B cell (primary cell): ENCODE data around the gene PYGO2. TPM values are rescaled to one million over a fixed set of nuclear protein-coding genes. Genes with fewer than 3 reads are reported as not detected.

Source experiments
- ATAC-seq: fragments of 200-7000 bp; cut with Tn5 transposase; one replicate; pipeline ENCODE4 v1.10.0; 2021; ENCODE audit warnings: low read depth, mild to moderate bottlenecking, moderate number of reproducible peaks, moderate library complexity
- CTCF ChIA-PET: fragments of 350-600 bp; sonication (Branson Sonifier 250); formaldehyde crosslinking; loops from one replicate; lab custom pipeline; 2021; ENCODE audit warnings: antibody characterized with exemption, inconsistent platforms; lab: Charles Lee
- POLR2A ChIA-PET: fragments of 350-600 bp; sonication (Branson Sonifier 250); formaldehyde crosslinking; loops from one replicate; lab custom pipeline; 2021; ENCODE audit warnings: antibody characterized with exemption; lab: Charles Lee
- DNase-seq: peaks from one replicate; pipeline ENCODE4 v3.0.0; 2013
- H2AFZ ChIP-seq: 2 replicates; pipeline ENCODE4 v1.6.1; 2012; ENCODE audit warnings: mild to moderate bottlenecking, low read depth, low read length; ENCODE audit not compliant: insufficient read depth, poor library complexity, severe bottlenecking
- H3K27ac ChIP-seq, 2 donors: 1 replicate in 1 of 2; 2 replicates in 1 of 2; pipeline ENCODE4 v1.5.1; 2012 to 2013; ENCODE audit warnings: low read length in 2 of 2, mild to moderate bottlenecking in 2 of 2, moderate library complexity in 1 of 2
- H3K27me3 ChIP-seq, 4 experiments: fragments of 200-600 bp in 1 of 4; sonication (generic) in 1 of 4; replicated peaks in 1 of 4; 1 replicate in 2 of 4; 2 replicates in 2 of 4; pipeline versions ENCODE4 v1.6.1 to v1.7.0; 2013 to 2016; ENCODE audit warnings: low read length in 3 of 4, mild to moderate bottlenecking in 2 of 4, mixed read lengths in 1 of 4, moderate library complexity in 1 of 4; ENCODE audit not compliant: insufficient read depth in 4 of 4, control insufficient read depth in 3 of 4; ENCODE audit errors: control extremely low read depth in 1 of 4
- H3K36me3 ChIP-seq, 2 experiments: replicated peaks in 1 of 2; 1 replicate in 1 of 2; 2 replicates in 1 of 2; pipeline versions ENCODE4 v1.6.1 to v1.7.1; 2013; ENCODE audit warnings: low read length in 1 of 2; ENCODE audit not compliant: insufficient read depth in 2 of 2, control insufficient read depth in 1 of 2; ENCODE audit errors: control extremely low read depth in 1 of 2, extremely low read depth in 1 of 2
- H3K4me1 ChIP-seq, 2 donors: fragments of 200-600 bp in 1 of 2; sonication (generic) in 1 of 2; 1 replicate in 1 of 2; 2 replicates in 1 of 2; pipeline versions ENCODE4 v1.5.1 to v1.6.1; 2013 to 2017; ENCODE audit warnings: low read length in 2 of 2; ENCODE audit not compliant: control insufficient read depth in 2 of 2, insufficient read depth in 2 of 2
- H3K4me2 ChIP-seq: replicated peaks from 2 replicates; pipeline ENCODE3; 2012; ENCODE audit warnings: mild to moderate bottlenecking, low read depth, low read length; ENCODE audit not compliant: poor library complexity, severe bottlenecking
- H3K4me3 ChIP-seq, 5 experiments: fragments of 200-600 bp in 1 of 5; sonication (generic) in 1 of 5; 1 replicate in 3 of 5; 2 replicates in 2 of 5; pipeline versions ENCODE4 v1.5.1 to v1.7.0; 2011 to 2016; ENCODE audit warnings: low read length in 4 of 5, mild to moderate bottlenecking in 4 of 5, low read depth in 2 of 5, control low read depth in 1 of 5, moderate library complexity in 1 of 5; ENCODE audit not compliant: insufficient read depth in 1 of 5; ENCODE audit errors: control extremely low read depth in 1 of 5, extremely low read depth in 1 of 5
- H3K79me2 ChIP-seq: fragments of 200-600 bp; sonication (generic); one replicate; pipeline ENCODE4 v1.6.0; 2016; ENCODE audit warnings: low read length; ENCODE audit not compliant: control insufficient read depth, insufficient read depth
- H3K9ac ChIP-seq: fragments of 200-600 bp; sonication (generic); 2 replicates; pipeline ENCODE4 v1.6.1; 2017; ENCODE audit warnings: mild to moderate bottlenecking, low read length, moderate library complexity
- H3K9me3 ChIP-seq, 3 donors: one replicate each; pipeline versions ENCODE4 v1.6.1 to v1.7.1; 2013; ENCODE audit warnings: low read length in 2 of 3; ENCODE audit not compliant: control insufficient read depth in 2 of 3, insufficient read depth in 1 of 3; ENCODE audit errors: control extremely low read depth in 1 of 3
- H4K20me1 ChIP-seq: 2 replicates; pipeline ENCODE4 v1.6.0; 2012; ENCODE audit warnings: mild to moderate bottlenecking, low read length; ENCODE audit not compliant: insufficient read depth, control insufficient read depth, poor library complexity, severe bottlenecking
- H3K27ac Mint-ChIP-seq: one replicate; pipeline ENCODE4 v1.8.0; 2021; ENCODE audit warnings: mixed read lengths
- H3K27me3 Mint-ChIP-seq: one replicate; pipeline ENCODE4 v1.8.0; 2021; ENCODE audit warnings: mixed read lengths
- H3K4me1 Mint-ChIP-seq: one replicate; pipeline ENCODE4 v1.8.0; 2021; ENCODE audit warnings: mixed read lengths
- H3K4me3 Mint-ChIP-seq: one replicate; pipeline ENCODE4 v1.8.0; 2021; ENCODE audit warnings: mixed read lengths
- H3K9me3 Mint-ChIP-seq: one replicate; pipeline ENCODE4 v1.8.0; 2022; ENCODE audit warnings: mixed read lengths; ENCODE audit not compliant: insufficient read depth
- EZH2 ChIP-seq: IDR thresholded peaks from 2 replicates; pipeline ENCODE4 v1.6.1; 2012; ENCODE audit warnings: borderline replicate concordance, low read depth, mild to moderate bottlenecking, moderate library complexity, low read length; ENCODE audit not compliant: insufficient read depth, poor library complexity, severe bottlenecking
- WGBS: methylation state at CpG from one replicate; pipeline ENCODE4 v1.1.5; 2013; ENCODE audit warnings: missing lambda C conversion rate; ENCODE audit not compliant: insufficient coverage; 5-methylcytosine and 5-hydroxymethylcytosine counted together
- intact Hi-C: fragments of 100-400 bp; cut with micrococcal nuclease; formaldehyde crosslinking; loops from one replicate; pipeline ENCODE4 v1.10.0; 2022
- polyA plus RNA-seq: library from polyadenylated mRNA; depleted of rRNA; stranded (reverse); fragments of >200 nt; gene quantifications from 2 replicates; pipeline ENCODE4 v1.2.3, GENCODE V29; 2012
- total RNA-seq, 2 donors: library from RNA; stranded (reverse); fragments of 120-200 nt in 1 of 2; gene quantifications; 1 replicate in 1 of 2; 2 replicates in 1 of 2; pipeline versions ENCODE4 v1.2.3 to v1.2.4, GENCODE V29; 2013 to 2022
- TF ChIP-seq, protein P1 (sequence below): fragments of 200-600 bp; IDR thresholded peaks from one replicate; pipeline ENCODE4 v1.8.0; 2022; ENCODE audit warnings: antibody characterized with exemption, mild to moderate bottlenecking

PYGO2 gene
- total and polyA plus RNA-seq, 2 donors (not counting 1 experiment from before 2014, with no cell fraction given), result 22.2 to 52.7 TPM

DNA sequence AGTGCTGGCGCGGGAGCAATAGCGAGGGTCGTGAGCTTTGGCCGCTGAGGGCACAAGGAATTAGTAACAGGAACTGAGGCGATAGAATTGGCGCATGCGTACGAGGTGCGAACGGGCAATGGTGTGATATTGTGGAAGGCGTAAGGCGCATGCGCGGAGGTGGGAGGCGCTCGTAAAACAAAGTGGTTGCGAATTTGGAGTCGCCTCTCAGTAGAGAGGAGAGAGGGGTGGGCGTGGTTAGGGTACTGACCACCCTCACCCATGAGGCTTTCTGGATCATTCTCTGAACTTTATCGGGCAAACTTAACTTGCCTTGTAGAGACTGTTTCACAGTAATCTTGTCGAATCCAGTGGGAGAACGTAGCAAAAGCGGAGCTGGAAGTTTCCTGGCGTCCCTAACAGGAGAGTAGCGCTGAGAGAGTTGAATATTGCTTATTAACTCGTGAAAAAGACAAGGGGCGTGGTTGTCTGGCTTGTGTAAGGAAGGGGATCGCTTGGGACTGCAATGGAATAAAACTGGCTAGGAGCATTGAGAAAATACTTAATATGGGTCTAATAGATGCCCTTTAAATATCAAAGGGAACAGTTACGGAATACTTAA, 13.3 kb upstream of the PYGO2 start:
- Histone ChIP-seq H3K79me2 (peaks cover 63% of the 10 kb centered on the region), H3K36me3 (peaks cover 5 to 9% of the 10 kb centered on the region in 2 experiments), H3K4me1 (peaks cover 22 to 44% of the 10 kb centered on the region in 2 donors), H3K27ac (peak overlapping the region; percentile 90 to 94), H3K9ac (peak overlapping the region; percentile 86), H3K27me3 (no peaks in the 10 kb centered on the region), H3K9me3 (no peaks in the 10 kb centered on the region), H3K4me2 (peak overlapping the region; percentile 86), H4K20me1 (peaks cover 31% of the 10 kb centered on the region), H3K4me3 (peak overlapping the region; percentile 71 to 99 (median 90)), H2AFZ (peak overlapping the region; percentile 82)
- no peak for TF ChIP-seq EZH2
- TF ChIP-seq, protein P1, sequence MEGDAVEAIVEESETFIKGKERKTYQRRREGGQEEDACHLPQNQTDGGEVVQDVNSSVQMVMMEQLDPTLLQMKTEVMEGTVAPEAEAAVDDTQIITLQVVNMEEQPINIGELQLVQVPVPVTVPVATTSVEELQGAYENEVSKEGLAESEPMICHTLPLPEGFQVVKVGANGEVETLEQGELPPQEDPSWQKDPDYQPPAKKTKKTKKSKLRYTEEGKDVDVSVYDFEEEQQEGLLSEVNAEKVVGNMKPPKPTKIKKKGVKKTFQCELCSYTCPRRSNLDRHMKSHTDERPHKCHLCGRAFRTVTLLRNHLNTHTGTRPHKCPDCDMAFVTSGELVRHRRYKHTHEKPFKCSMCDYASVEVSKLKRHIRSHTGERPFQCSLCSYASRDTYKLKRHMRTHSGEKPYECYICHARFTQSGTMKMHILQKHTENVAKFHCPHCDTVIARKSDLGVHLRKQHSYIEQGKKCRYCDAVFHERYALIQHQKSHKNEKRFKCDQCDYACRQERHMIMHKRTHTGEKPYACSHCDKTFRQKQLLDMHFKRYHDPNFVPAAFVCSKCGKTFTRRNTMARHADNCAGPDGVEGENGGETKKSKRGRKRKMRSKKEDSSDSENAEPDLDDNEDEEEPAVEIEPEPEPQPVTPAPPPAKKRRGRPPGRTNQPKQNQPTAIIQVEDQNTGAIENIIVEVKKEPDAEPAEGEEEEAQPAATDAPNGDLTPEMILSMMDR, result no peak
- H3K27ac Mint-ChIP-seq, result no peak overlapping the region
- intact Hi-C loops, result loop anchor here (1.0 to 5.0 kb wide), 6 partner anchors 8 to 197 kb away; partner anchors contain the start of genes FLAD1, KRTCAP2 and TRIM46
- no peak overlapping the region for H3K4me3 Mint-ChIP-seq
- H3K27me3 Mint-ChIP-seq, result no peaks in the 10 kb centered on the region
- peak; percentile 51 for ATAC-seq
- POLR2A ChIA-PET, result interaction anchor here (0.6 to 3.8 kb wide), 9 partner anchors 13 to 110 kb away, joined by 3 to 32 read pairs (median 8); partner anchors contain the start of genes PBXIP1, PYGO2 and ZBTB7B
- peak; percentile 99 for DNase-seq
- CTCF ChIA-PET, result interaction anchor here (0.7 to 8.7 kb wide), 10 partner anchors 8 to 415 kb away, joined by 3 to 110 read pairs (median 8); partner anchors contain the start of genes FLAD1, PBXIP1 and PYGO2
- H3K4me1 Mint-ChIP-seq, result peaks cover 24% of the 10 kb centered on the region
- under 1% methylated on average over 26 of the region's 30 CpGs for WGBS
- no peaks in the 10 kb centered on the region for H3K9me3 Mint-ChIP-seq
